Neural progenitor cell (in vitro differentiated cells): ENCODE measurements around the gene LACTB.

Experiments
- CTCF ChIP-seq: fragments of 200-600 bp; sonication (generic); IDR thresholded peaks from 2 replicates; pipeline ENCODE4 v1.5.1; 2017; ENCODE audit warnings: antibody characterized with exemption, mild to moderate bottlenecking
- EZH2 ChIP-seq: fragments of 200-600 bp; sonication (generic); IDR thresholded peaks from 2 replicates; pipeline ENCODE4 v1.6.1; 2017; ENCODE audit warnings: antibody characterized with exemption, mild to moderate bottlenecking, moderate library complexity
- EZH2phosphoT487 ChIP-seq: fragments of 200-600 bp; sonication (generic); IDR thresholded peaks from 2 replicates; pipeline ENCODE4 v1.6.1; 2017; ENCODE audit warnings: antibody characterized with exemption

GRCh38 chr15:63135804-63136203 lies 14.1 kb downstream of the LACTB start:
- no peak for TF ChIP-seq CTCF
- TF ChIP-seq EZH2phosphoT487: no peak
- TF ChIP-seq EZH2: no peak
